Stimulated activated CD8-positive, alpha-beta memory T cell treated with anti-CD3 and anti-CD28 coated beads, Interleukin-4, amount 100 ng/mL, for 4 hours (primary cell): ENCODE measurements around the gene OTOF.

Experiments
- DNase-seq, 2 donors: peaks; one replicate each; pipeline ENCODE4 v3.0.0-alpha.2; 2020; ENCODE audit warnings: low read depth in 2 of 2, low spot score in 1 of 2

Gene OTOF

DNA sequence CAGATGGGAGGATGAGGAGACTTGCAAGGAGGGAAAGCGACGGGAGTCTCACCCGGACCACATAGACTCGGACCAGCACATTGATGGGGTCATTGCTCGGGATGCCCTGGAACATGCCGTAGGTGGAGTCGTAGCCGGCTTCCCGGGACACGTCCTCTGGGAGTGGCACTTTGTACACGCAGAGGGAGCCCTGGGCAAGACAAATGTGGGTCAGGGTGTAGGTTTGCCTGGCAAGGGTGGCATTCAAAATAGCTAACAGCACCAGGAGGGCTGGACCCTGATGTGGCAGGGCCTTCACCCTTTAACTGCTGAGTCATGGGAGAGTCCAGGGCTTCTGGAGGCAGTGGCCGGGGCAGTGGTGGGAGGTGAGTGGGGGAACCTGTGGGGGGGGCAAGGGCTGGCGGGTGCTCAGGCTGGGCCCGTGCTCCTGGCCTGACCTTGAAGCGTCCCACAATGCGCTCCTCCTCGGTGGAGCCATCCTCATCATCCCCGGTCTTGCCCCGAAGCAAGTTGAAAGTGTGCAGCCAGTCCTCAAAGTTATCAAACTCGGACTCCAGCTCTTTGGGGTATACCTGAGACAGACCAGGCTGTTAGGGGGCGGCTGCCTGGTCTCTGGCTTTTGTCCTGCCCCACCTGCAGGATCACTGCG, 11.1 kb downstream of the OTOF start:
- no peak for DNase-seq

GRCh38 chr2:26465981-26466471, 11.9 kb downstream of the OTOF start:
- no peak for DNase-seq

- no peak for DNase-seq
These were observed 12.5 kb downstream of the OTOF start for GRCh38 chr2:26465266-26465925.

DNA sequence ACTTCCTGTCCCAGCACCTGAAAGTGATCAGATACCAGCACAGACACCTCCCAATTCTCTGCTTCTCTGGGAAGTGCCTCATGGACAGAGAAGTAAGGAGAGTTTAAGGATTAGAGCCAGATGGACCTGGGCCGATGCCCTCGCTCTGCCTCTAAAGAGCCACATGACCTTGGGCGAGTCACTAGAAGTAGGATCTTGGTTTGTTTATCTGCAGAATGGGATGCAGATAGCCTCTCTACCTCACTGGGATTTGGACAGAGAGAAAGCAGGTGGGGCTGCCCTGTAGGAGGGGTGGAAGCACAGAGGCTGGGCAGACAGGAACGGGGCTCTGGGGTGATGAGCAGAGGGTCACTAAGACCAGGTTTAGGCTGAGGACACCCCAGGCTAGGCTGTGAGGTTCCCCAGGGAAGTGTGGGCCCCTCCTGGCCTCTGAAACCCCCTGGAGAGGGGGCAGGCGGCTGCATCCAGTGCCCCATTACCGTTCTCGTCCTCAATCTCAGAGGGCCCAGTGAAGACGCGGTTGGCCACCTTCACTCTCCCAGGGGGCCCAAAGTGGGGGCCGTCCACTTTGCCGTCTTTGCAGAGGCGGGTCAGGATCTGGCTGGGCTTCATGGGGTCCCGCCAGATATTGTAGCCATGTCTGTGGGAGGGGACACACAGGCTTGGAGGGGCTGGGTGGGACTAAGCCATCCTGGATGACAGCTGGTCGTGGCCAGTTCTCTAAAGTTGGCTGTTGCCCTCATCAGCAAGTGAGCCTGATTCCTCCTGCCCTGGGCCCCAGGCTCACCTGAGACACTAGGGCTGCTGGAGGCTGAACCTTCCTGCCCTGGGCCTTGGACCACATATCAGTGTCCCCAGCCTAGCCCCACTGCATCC, 13.3 kb downstream of the OTOF start:
- DNase-seq = no peak

GRCh38 chr2:26463244-26464192, 14.4 kb downstream of the OTOF start:
- no peak for DNase-seq

DNA sequence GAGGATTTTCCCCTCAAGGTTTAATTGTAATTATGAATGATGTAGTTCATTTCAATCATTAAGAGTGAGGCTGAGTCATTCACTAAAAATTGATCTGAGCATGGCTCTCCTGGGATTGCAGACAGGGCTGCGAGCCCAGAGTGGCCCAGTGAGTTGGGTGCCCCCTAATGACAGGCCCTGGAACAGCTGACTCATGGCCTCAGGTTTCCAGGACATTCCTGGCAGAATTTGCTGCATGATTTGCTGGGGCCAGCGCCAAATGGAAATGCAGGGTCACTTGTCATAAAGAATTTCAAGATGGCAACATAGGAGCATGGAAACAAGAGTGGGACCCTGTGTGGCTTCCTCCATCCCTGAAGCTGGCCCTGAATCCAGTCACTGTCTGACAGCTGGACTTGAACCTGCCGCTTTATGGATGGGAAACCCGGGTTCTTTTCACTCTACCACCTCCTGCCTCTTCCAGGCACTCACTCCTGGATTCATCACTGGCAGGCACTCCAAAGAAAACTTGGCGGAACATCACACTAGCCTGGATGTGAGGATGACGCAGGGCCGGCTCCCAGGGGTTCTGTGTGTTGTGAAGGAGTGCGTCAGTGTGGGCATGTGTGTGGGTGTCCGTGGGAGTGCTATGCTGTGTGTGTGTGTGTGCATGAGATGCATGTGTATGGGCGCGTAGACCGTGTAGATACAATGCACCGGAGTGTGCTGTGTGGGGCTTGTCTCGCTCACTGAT, 15.2 kb downstream of the OTOF start:
- DNase-seq = no peak

GRCh38 chr2:26462100-26462499, 15.8 kb downstream of the OTOF start:
- no peak for DNase-seq

- DNase-seq = no peak
These were observed 16.3 kb downstream of the OTOF start for GRCh38 chr2:26461601-26462023.

GRCh38 chr2:26460613-26461031, 17.3 kb downstream of the OTOF start:
- no peak for DNase-seq

- DNase-seq = no peak
These were observed 17.8 kb downstream of the OTOF start for GRCh38 chr2:26459991-26460612.

- no peak for DNase-seq
These were observed 19.4 kb downstream of the OTOF start for GRCh38 chr2:26458365-26459042.

GRCh38 chr2:26457695-26458364, 20.1 kb downstream of the OTOF start:
- DNase-seq = no peak

DNA sequence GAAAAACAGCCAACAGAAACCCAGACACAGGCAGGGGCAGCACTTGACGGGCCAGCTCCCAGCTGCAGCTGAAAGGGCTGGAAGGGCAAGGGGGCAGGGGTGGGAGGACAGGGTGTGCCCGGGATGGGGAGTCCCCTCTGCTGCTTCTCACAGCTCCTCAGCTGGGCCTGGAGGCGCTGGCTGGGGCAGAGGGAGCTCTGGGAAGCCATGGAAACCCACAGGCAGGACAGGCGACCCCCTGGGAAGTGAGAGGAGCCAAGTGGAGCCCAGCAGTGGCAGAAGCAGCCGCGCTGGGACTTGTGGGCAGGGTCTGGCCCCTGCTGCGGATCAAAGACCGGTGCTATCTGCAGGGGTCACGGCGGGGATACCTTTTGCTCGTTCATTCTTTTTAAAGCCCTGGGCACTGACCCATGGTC, 20.7 kb downstream of the OTOF start:
- no peak for DNase-seq

DNA sequence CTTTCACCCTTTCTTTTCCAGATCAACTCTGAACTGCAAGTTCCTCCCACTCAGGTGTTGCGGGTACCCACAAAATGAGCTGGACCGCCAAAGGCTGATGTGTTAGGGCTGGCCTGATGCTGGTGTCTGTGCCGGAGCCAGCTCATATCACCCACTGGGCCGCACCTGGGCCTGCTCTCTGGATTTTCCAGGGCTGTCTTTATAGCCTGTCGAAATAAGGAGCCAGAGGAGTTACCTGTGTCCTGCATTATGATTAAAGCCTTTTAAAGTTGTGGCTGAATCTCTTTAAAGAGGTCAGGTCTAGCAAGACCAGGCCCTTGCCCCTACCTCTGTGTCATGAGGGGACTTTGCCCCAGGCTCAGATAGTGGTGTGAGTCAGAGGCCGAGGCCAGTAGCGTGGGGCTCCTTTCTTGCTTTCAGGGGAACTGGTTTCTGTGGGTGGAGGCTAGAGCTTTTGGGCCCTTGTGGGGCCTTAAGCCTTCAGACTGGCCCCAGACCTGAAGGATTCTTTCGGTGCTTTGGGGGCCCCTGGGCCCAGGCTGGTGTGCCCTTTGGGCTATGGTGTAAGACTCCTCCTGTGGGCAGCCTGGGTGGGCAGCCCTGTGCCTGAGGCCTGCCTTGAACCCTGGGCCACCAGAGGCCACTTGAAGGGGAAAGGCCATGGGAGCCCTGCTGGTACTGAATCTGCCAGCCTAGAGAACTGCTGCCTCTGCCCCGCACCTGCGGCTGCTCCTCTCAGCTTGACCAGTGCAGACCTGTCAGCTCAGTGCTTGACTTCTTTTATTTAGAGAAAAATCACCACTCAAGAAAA, 21.3 kb downstream of the OTOF start:
- no peak for DNase-seq

- DNase-seq = no peak
These were observed 22.1 kb downstream of the OTOF start for GRCh38 chr2:26455670-26456439.

DNA sequence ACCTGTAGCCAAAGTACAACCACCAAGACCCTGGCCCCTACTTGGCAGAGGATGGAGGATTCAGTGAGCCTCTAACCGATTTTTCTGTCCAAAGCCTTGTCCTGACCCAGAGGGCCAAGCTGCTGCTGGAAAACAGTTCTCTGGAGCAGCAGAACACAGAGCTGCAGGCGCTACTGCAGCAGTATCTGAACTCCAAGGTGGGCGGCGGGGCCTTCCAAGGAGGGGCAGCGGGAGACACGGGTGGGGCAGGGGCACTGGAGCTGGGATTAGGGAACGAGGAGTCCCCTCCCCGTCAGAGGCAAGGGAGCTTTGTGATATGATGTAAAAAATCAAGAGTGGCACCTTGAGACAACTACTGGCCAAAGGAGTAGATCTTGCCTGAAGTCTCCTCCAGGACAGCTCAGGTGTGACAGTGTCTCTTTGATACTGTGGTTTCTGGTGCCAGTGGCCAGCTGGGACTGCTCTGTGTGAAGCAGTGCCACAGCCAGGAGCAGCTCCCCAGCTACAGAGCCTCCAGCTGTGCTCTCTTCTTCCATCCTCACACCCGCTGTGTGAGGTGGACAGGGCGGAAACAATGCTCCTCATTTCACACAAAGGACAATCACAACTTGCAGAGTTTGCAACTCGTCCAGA, 22.8 kb downstream of the OTOF start:
- DNase-seq = no peak
